GM19395 (cell line): ENCODE data around the gene GRWD1.
"Not testable (repeated sequence)": the region's sequence is repeated elsewhere in the genome, so short reads cannot be mapped to it uniquely, and the experiment has no call there.

Experiments
- ATAC-seq: cut with Tn5 transposase; IDR thresholded peaks from one replicate; pipeline ENCODE4 v1.9.1; 2021; ENCODE audit warnings: mild to moderate bottlenecking, moderate library complexity; ENCODE audit not compliant: unreplicated experiment

The GRWD1 gene

DNA sequence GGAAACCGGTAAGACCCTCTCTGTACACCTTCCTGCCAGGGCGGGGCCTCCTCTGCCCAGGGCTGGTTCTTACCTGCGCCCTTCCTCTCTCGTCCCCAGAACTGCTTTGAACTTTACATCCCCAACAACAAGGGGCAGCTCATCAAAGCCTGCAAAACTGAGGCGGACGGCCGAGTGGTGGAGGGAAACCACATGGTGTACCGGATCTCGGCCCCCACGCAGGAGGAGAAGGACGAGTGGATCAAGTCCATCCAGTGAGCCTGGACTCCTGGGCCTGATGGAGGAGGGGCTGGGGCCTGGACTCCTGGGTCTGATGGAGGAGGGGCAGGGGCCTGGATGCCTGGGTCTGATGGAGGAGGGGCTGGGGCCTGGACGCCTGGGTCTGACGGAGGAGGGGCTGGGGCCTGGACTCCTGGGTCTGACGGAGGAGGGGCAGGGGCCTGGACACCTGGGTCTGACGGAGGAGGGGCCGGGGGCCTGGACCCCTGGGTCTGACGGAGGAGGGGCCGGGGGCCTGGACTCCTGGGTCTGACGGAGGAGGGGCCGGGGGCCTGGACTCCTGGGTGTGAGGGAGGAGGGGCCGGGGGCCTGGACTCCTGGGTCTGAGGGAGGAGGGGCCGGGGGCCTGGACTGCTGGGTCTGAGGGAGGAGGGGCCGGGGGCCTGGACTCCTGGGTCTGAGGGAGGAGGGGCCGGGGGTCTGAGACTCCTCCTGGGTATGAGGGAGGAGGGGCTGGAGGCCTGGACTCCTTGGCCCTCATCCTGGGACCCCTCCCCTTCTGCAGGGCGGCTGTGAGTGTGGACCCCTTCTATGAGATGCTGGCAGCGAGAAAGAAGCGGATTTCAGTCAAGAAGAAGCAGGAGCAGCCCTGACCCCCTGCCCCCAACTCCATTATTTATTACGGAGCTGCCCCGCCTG lies 32.8 kb downstream of the GRWD1 start:
- no peak for ATAC-seq

DNA sequence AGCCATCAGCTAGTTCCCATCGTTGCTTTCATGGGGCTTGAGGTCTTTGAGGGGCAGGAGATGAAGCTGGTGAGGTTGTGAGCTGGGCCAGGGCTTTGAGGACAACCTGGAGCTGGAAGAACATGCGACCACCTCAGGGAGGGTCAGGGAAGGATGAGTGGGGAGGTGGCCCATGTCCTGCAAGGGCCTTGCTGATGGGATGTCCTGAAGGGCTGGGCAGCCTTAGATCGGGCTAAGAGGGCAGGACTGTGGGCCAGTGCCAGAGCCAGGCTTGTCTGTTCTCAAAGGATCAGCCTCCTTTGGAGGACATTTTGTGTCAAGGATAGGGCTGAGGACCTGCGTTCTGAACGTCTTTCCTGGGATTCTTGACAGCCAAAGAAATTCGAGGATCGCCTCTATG lies 33.9 kb downstream of the GRWD1 start:
- ATAC-seq = no peak

DNA sequence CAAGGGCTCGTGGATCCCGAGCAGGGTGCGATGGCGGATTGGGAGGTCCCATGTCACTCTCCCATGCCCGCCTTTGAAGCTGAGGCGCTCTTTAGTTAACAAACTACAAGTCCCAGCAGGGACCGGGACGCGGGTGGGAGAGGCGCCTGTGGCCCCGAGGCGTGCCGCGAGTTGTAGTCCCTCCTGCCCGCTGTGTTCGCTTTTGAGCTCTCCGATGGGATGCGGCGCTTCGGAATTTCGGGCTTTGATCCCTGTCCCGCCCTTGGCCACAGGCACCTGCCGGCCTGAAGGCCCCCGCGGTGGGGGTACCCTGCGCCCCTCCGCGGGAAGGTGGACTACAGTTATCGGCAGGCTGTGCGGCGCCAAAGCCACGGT lies 34.4 kb downstream of the GRWD1 start:
- no peak for ATAC-seq

DNA sequence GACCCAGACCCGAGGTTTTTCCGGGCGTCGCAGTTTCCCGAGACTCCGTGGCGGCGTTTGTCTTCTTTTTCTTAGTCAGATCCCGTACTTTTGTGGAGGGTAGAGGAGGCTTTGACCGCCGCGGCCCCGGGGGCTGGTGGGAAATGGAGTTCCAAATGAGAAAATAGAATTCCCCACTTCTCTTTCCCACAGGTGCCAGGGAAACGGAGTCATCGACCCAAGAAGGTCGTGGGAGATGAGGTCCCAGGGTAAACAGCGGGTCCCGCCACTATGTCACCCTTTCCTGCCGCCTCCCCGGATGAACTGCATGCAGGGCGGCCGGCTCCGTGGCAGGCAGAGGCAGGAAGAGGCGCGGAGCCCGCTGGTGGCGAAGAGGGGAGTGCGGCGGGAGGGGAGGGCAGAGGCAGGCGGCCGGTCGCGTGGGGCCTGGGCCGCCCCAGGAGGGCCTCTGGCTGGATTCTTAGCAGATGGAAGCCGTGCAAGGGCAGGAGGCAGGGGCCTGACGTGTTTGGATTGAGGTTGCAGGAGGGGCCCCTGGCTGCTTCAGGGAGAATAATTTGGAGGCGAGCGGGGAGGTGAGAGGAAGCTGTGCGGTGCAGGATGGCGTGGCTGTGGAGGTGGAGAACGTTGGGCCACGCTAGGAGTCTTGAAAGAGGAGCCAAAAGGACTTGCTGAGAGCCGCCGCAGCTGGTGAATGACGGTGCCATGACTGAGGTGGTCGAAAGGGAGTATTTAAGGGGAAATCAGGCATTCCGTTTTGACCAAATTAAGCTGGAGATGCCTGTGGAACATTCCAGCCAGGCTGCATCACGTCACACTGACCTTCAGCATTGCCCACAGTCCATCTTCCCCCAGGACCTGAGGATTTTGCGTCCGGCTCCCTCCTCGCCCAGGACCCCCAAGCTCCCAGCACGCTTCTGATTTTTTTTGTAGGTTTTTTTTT lies 35.0 kb downstream of the GRWD1 start:
- ATAC-seq = no peak

DNA sequence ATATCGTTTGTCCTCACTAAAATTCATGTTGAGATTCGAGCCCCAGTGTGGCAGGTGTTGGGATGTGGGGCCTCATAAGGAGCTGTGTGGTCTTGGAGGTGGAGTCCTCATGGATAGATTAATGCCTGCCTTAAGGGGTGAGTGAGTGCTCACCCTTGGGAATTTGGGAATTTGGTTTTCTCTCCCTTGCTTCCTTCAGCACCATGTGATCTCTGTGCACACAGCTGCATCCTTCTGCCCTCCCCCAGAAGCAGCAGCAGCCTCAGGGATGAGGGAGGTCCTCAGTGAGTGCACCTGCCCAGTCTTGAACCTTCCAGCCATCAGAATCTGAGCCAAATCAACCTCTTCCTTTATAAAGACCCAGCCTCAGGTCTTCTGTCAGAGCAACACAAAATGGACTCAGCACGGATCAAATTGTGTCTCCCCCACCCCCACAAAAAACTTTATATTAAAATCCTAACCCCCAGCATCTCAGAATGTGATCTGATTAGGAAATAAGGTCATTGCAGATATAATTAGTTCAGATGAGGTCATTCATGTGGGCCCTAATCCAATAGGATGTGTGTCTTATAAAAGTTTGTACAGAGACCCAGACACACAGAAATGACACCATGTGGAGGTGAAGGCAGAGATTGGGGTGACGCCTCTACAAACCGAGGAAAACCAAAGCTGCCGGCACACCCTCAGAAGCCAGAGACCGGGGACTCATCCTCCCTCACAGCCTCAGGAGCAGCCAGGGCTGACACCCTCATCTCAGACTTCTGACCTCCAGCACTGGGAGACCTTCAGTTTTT lies 36.3 kb downstream of the GRWD1 start:
- no peak for ATAC-seq

DNA sequence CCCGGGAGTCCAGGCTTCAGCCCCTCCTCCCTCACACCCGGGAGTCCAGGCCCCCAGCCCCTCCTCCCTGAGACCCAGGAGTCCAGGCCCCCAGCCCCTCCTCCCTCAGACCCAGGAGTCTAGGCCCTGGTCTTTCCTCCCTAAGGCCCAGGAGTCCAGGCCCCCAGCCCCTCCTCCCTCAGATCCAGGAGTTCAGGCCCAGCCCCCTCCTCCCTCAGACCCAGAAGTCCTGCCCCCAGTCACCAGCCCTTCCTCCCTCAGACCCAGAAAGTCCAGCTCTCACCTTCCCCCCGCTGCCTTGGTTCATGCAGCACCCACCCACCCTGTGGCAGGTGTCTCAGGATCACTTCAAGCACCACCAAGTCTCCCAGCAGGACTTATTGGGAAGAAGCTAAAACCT lies 37.5 kb downstream of the GRWD1 start:
- ATAC-seq = no peak

DNA sequence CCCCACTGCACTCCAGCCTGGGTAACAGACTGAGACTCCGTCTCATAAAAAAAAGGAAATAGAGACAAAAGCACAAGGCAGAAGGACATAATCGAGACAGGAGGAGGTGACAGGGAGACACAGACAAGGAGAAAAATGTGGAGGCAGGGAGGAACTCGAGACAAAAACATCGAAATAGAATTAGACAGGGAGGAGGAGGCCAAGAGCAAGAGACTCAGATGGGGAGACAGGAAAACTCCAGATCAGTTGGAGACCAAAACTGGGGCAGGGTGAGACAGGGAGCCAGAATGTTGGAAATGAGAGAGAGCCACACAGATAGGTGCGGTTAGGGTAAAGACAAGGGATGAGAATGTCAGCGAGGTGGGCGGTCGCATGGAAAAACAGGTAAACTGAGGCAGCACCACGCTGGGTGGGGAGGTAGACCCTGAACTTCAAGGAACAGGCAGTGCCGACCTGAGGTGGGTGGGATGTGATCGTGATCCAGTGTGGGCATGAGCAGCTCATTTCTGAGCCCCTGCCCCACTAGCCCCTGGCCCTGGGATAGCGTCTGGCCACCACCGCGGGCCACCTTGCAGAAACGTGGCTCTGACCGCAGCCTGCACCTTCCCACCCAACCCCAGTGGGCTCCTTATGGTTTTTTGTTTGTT lies 38.6 kb downstream of the GRWD1 start:
- no peak for ATAC-seq

DNA sequence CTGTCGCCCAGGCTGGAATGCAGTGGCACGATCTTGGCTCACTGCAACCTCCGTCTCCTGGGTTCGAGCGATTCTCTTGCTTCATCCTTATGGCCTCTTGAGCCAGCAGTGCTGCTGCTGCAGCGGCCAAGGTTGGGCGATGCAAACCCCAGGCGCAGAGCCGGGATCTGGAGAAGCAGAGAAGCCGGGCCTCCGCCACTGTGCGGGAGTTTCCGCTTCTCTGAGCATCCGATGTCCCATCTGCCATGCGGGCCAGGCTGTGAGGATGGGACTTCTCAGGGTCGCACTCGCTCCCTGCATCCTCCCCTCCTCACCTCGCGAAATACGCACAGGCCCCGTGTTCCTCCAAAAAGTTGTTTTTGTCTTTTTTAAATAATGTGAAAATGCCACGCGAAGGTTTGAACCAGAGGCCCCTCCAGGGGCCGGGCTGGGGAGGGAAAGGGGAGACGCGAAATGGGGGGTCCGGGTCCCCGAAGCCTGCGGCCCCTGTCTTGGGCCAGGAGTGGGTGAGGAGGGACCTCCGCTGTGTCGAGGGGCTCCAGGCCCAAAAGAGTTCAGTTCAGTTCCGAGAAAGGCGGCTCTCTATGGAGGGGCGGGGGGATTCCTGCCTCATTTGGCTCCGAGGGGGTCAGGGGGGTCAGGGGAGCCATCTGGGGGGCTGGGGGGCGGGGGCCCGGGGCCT lies 39.3 kb downstream of the GRWD1 start:
- ATAC-seq = no peak

DNA sequence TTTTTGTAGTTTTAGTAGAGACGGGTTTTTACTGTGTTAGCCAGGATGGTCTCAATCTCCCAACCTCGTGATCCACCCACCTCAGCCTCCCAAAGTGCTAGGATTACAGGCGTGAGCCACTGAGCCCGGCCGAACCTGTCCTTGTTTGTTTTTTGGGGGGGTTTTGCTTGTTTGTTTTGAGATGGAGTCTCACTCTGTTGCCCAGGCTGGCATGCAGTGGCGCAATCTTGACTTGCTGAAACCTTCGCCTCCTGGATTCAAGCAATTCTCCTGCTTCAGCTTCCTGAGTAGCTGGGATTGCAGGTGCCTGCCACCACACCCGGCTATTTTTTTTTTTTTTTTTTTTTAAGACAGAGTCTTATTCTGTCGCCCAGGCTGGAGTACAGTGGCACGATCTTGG lies 40.9 kb downstream of the GRWD1 start:
- not testable (repeated sequence) for ATAC-seq

DNA sequence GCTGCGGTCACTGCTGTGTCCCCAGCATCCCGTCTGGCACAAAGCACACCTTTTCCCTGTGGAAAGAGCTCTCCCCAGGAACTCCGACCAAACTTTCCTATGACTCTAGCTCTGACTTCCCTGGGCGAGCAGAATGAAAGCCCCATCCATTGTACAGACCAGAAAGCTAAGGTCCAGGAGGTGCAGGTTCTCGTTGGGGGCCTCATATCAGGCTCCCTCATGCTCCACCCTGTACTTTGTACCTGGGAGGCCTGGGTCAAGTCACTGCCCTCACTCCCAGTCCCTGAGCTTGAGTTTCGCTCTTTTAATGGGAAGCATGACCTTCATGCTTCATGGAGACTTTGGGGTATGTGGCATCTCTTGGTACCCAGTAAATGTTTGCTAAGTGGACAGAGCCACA lies 41.8 kb downstream of the GRWD1 start:
- no peak for ATAC-seq

DNA sequence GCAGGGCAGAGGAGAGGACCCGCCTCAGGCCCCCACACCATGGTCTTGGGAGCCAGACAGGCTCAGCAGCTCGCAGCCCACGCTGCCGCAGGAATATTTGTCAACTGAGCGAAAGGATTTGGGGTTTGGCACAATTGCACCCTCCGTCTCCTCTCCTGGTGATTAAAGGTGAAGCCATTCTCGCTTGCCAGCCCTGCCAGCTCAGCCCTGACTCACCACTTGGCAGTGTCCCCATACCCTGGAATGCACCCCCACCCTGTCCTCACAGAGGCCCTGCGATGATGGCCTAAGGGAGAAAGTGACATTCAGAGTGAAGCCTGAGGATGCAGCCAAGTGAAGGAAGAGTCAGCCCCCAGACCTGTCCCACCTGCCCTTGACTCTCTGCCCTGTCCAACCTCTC lies 42.2 kb downstream of the GRWD1 start:
- no peak for ATAC-seq

DNA sequence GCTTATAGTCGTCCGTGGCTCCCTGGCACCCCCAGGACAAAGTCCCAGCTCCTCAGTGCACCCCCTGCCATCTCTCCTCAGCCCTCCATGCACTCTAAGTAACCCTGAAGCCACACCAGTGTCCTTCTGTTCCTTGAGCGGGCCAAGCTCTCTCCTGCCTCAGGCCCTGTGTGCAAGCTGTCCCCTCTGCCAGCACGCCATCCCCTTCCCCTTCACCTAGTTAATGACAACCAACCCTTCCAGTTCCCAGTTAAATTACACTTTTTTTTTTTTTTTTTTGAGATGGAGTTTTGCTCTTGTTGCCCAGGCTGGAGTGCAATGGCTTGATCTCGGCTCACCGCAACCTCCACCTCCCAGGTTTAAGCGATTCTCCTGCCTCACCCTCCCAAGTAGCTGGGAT lies 42.7 kb downstream of the GRWD1 start:
- not testable (repeated sequence) for ATAC-seq

DNA sequence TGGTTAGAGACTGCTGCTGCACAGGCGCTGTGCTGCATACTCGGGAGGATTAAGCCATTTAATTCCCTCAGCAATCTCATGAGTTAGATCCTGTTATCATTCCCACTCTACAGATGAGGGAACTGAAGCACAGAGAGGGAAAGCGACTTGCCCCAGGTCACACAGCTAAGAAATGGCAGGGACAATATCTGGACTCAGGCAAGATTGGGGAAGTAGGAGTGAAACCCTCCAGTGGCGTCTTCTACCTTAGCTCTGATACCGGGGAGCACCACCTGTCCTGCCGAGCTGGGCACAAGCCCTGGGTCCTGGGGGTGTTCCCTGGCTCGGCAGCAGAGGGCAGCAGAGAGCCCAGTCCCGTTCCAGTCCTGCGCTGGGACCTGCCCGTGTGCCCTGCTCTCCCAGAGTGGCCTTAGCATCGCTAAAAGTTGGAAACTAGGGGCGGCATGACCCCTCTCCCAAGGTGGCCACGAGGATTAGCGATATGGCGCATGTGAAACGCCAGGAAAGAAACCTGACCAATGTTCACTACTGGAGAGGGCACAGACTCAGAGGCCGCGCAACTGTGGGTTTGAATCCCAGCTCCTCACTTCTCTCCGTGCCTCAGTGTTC lies 43.9 kb downstream of the GRWD1 start:
- ATAC-seq = no peak

DNA sequence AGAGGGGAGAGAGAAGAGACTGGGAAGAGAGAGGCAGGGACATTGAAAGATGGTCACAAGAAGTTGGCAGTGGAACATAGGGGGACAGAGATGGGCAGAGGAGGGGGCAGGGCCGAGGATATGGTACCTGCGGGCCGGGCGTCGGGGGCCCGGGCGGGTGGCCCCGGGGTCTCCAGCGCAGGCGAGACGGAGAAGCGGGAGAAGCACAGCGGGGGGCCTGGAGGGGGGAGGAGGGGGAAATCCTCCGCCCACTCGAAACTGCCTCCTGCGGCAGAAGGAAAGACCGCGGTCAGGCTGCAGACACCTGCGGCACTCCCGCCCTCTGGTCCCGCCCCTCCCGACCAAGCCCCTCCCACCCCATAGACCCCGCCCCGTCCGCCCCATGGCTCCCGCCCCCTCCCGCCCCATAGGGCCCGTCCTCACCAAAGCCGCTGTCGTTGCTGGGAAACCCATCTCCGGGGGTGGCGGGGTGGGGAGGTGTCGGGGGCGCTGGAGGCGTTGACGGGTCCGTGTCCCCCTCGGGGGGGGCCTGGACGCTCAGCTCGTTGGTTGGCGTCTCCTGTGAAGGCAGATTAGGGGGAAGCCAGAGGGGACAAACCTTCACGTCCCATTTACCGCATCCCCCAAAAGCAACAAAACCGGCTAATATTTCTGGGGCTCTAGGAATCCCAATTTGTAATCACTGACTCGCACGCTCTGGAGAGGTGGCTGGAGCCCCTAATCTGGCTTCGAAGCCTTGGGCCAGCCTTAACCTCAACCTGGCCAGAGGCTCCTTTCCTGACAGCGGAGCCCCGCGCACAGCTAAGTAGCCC lies 45.4 kb downstream of the GRWD1 start:
- no peak for ATAC-seq

DNA sequence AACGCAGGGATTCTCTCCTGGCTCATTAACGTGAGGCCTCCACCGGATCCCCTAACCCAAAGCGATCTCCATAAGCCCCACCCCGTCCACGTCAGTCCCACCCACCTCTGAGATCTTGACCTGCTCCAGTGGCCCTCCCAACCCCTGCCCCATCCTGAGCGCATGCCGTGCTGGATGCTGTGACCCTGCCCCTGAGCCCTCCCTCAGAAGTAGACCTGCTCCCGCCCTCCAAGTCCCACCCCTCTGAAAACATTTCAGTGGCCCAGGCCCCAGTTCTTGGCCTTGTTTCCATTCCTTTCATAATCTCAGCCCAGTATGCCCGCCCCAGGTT lies 46.0 kb downstream of the GRWD1 start:
- ATAC-seq = no peak

DNA sequence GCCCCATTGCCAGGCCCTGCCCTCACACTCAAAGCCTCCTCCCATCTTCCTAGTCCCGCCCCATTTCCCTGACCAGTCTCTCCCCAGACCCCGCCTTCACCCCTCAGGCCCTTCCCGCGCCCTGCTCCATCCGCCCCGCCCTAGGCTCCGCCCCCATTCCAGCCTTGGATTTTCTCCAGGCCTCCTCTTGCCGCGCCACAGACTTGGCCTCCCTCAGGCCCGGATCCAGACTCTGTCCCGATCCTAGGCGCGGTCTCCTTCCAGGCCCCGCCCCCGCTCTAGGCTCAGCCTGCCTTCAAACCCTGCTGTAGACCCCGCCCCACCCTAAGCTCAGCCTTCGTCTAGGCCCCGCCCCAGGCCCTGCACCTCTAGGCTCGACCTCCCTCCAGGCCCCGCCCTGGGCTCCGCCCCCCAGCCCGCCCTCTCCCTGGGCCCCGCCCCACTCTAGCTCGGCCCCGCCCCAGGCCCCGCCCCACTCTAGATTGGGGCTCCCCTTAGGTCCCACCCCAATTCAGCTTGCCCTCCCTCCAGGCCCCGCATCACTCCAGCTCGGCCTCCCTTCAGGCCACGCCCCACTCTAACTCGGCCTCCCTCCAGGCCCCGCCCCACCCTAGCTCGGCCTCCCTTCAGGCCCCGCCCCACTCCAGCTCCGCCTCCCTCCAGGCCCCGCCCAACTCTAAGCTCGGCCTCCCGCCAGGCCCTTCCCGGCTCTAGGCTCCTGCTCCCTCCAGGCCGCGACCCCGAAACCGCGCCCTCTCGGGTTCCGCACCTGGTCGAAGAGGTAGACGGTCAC lies 47.3 kb downstream of the GRWD1 start:
- peak; percentile 70 for ATAC-seq

DNA sequence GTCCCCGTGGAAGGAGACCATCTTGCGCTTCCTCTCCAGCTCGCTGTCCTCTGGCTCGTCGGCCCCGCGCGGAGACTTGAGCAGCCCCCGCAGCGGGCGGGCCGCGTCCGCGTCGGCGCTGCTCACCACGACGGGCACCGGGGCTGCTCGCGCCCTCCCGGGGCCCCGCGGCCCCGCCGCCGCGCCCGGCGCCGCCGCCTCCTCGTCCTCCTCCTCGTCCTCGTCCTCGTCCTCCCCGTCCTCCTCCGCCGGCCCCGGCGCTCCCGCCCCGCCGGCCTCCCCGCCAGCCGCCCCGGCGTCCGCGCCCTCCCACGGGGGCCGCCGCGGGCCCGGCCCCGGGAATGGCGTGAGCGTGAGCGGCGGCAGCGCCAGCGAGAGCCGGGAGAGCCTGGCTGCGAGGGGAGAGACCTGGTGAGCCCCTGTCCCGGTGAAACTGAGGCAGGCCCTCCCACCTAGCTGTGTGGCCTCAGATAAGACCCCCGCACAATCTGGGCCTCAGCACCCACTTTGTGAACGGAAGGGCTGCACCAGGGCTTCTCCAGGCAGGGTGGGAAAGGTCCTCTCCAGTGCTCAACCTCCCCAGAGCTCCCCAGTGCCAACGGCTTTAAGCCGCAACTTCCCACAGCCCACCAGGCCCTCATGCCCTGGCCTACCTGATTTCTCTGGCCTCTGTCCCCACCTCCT lies 48.1 kb downstream of the GRWD1 start:
- no peak for ATAC-seq

DNA sequence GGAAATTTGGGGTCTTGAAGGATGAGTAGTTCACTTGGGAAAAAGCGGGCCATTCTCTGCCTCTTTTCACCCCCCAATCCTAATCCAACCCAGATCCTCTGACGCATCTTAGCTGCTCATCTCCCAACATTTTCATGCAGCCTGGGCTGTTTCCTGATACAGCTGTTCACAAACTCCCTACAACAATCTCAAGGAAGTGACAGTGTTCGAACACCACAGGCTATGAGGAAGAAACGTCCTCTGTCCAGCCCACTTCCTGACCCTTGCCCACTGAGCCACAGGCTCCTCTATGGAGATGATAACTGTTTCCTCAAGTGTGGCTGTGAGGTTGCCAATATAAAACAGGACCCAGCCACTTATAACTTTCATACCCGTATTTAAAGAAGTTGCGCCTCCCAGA lies 49.6 kb downstream of the GRWD1 start:
- no peak for ATAC-seq
